HG02623 (cell line): Measurements from ENCODE around the gene UTS2R.
"Not testable (repeated sequence)": the region's sequence is repeated elsewhere in the genome, so short reads cannot be mapped to it uniquely, and the experiment has no call there.

Source experiments
- ATAC-seq: cut with Tn5 transposase; IDR thresholded peaks from one replicate; pipeline ENCODE4 v1.9.1; 2021; ENCODE audit warnings: moderate library complexity; ENCODE audit not compliant: unreplicated experiment

The UTS2R gene

DNA sequence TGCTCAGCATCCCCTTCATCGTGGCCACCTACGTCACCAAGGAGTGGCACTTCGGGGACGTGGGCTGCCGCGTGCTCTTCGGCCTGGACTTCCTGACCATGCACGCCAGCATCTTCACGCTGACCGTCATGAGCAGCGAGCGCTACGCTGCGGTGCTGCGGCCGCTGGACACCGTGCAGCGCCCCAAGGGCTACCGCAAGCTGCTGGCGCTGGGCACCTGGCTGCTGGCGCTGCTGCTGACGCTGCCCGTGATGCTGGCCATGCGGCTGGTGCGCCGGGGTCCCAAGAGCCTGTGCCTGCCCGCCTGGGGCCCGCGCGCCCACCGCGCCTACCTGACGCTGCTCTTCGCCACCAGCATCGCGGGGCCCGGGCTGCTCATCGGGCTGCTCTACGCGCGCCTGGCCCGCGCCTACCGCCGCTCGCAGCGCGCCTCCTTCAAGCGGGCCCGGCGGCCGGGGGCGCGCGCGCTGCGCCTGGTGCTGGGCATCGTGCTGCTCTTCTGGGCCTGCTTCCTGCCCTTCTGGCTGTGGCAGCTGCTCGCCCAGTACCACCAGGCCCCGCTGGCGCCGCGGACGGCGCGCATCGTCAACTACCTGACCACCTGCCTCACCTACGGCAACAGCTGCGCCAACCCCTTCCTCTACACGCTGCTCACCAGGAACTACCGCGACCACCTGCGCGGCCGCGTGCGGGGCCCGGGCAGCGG, 3.2 kb downstream of the UTS2R start:
- ATAC-seq = no peak

DNA sequence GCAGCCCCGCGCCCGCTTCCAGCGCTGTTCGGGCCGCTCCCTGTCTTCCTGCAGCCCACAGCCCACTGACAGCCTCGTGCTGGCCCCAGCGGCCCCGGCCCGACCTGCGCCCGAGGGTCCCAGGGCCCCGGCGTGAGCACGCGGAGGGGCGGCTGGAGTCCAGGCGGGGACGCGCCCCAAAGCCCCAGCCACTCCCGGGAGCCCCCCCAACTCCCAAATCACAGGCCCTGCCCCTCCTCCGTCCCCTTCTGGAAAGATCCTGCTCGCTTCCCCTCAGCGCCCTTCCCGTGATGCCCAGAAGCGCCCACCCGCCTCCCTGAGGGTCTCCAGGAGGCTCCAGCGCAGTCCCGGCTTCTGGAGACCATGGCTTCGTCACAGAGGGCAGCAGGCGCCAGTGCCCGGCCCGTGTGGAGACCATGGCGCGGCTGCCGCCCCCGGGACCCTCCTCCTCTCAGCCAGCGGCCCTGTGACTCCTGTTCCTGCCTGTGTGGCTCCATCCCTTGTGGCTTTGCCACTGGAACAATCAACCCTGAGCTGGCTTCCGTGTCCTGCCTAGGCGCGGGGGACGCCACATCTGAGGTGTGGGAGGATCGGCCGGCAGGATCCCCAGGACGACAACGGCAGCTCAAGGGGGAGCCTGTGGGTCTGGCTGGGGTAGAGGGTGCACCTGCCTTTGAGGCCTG, 3.9 kb downstream of the UTS2R start:
- ATAC-seq = no peak

DNA sequence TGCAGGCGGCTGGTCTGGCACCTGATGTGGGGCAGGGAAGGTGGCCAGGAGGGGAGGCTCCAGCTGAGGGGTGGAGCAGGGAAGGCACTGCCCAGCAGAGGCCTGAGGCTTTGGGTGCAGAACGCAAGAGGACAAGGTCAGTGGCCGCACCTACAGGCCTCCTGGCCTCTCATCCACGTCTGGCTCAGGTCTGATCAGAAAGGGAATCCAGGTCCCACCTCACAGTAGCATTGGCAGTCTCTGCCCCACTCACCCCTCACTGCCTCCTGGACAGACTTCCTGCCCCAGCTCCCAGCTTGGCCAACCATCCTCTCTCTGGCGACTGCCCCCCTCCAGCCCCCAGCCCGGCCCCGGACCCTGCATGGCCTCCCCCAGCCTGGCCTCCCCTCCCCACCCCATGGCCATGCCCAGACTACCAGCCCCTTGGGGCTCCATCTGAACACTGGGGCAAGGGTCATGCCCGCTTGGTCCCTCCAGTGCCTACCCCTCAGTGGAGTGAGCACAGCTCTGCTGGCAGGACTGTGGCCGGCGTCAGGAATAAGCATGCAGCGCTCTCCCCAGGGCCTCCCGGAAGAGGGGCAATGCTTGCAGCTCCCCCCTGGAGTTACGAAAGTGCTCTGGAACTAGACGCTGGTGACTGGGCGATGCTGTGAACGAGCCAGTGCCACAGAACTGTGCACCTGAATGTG, 4.6 kb downstream of the UTS2R start:
- ATAC-seq = no peak

DNA sequence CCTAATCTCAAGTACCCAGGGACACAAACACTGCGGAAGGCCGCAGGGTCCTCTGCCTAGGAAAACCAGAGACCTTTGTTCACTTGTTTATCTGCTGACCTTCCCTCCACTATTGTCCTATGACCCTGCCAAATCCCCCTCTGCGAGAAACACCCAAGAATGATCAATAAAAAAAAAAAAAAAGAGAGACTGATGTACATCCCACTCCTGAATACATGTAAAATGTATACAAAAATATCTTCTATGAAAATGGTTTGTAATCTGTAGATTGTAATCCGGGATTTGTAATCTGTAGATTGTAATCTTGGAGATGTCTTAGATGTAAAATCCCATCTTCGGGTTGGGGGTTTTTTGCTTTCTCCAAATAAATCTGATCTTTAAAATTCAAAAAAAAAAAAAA, 5.7 kb downstream of the UTS2R start:
- ATAC-seq = not testable (repeated sequence)

DNA sequence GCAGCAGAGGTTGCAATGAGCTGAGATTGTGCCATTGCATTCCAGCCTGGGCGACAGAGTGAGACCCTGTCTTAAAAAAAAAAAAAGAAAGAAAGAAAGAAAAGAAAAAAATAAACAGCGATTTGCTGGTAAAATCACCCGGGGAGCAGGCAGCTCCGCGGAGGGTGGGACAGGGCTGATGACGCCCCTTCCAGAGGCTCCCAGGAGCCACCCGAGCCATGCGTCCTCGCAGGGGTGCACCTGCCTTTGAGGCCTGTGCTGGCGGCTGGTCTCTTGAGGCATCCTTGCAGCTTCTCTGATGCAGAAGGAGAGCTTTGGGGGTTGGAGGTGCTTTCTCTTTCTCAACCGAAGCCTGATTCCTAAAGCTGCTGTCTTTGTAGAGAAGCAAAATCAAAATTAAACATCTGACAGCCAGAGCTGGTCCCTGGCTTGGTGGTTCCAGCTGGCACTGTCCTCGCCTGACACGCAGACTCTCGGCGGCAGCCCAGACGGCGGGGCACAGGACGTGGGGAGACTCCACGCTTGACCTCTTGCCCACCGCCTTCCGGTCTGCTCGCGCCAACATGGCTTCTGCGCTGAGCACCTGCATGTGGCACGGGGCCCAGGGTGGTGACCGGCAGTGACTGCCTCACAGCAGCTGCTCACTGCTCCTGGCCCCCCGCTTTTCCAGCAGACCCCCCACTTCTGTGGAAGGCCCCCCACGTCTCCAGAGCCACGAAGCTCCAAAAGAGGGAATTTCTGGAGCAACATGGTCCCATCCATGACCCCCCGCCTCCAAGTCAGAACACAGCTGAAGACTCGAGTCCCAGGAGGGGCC, 6.6 kb downstream of the UTS2R start:
- ATAC-seq = no peak

DNA sequence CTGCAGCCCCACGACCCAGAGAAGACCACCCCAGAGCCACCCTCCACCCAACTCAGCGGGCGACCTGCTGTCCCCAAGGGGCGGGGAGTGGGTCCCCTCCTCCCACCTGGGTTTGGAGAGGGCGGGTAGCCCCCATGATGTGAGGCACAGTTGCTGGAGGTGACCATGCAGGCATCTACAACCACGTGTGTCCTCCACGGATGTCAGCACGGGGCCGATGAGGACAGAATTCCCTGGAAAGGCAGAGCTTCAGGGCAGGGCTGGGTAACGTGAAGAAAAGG, 7.1 kb downstream of the UTS2R start:
- ATAC-seq = no peak

DNA sequence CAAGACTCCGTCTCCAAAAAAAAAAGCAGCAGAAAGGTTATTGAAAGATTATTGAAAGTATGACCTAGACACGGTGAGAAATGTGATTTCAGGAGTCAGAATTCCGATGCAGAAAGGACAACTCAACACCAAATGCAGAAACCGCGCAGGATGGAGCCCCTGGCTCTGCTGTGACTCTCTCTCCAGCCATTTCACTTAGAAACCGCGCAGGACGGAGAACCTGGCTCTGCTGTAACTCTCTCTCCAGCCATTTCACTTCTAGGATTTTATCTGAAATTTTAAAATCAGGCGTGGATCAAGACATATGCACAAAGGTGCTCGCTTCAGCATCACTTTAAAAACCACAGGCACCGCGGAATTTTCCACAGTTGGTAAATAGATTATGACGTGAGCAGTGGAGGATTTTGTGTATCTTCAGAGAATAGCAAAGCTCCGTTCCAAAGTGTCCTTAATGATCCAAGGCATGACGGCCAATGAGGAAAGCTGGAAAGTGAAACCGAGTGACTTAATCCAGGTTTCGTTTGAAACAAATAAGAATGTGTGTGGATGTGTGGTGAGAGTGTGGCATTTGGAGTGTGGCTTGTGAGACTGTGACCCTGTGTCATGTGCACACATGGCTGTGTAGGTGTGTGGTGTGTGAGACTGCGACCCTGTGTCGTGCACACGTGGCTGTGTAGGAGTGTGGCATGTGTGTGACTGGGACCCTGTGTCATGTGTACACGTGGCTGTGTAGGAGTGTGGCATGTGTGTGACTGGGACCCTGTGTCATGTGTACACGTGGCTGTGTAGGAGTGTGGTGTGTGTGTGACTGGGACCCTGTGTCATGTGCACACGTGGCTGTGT, 9.5 kb downstream of the UTS2R start:
- no peak for ATAC-seq

DNA sequence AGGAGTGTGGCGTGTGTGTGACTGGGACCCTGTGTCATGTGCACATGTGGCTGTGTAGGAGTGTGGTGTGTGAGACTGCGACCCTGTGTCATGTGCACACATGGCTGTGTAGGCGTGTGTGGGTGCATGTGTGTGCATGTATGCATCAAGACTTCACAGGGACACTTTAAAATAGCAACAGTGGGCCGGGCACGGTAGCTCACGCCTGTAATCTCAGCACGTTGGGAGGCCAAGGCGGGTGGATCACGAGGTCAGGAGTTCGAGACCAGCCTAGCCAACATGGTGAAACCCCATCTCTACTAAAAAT, 10.1 kb downstream of the UTS2R start:
- ATAC-seq = not testable (repeated sequence)

DNA sequence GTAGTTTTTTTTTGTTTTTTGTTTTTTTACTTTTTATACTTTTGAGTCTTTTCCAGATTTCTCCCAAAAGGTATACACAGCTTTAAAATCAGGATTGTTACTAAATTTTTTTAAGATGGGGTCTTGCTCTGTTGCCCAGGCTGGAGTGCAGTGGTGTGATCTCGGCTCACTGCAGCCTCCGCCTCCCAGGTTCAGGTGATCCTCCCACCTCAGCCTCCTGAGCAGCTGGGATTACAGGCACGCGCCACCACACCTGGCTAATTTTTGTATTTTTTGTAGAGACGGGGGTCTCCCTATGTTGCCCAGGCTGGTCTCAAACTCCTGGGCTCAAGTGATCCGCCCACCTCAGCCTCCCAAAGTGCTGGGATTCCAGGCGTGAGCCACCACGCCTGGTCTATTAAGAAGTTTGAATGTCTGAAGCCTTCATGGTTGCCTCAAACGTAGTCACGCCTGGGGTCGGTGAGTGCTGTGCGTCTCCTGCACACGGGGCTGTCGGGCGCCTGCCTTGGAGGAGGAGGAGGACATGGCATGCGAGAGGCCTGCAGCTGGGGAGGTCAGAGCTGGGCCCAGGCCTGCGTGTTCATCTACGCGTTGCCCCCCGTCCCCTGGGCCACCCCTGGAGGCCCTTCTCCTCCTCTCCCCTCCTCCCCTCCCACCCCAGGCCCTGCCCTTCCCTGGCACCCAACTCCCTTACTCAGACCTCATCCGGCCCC, 10.8 kb downstream of the UTS2R start:
- not testable (repeated sequence) for ATAC-seq

DNA sequence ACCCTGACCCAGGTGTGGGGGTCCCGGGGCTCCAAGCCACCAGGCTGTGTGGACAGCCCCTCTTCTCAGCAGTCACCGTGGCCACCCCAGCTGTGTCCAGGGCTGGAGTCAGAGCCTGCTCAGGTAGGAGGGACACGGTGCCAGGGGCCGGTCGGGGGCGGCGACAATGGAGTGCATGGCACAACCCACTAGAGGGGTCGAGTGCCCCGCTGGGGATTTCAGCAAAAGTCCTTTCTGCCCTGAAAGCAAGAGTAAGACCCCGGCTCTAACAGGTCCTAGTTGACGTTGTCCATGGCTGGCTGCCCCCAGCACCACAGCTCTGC, 11.3 kb downstream of the UTS2R start:
- no peak for ATAC-seq

DNA sequence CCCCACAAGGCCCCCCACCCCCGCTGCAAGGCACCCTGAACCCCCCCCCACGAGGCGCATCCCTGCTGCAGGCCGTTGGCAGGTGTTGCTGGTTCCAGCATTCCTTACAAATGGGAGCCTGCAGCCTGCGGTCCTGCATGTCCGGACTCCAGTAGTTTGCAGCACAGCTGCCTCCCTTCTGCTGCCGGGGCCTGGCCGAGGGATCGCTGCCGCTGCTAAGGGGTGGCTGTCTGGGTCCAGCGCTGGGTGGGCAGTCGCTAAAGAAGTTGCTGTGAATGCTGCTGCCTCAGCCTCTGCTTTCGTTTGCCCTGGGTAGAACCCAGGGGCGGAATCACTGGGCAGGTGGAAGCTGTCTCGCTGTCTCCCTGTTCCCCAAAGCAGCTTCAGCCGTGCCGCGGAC, 11.8 kb downstream of the UTS2R start:
- ATAC-seq = no peak

DNA sequence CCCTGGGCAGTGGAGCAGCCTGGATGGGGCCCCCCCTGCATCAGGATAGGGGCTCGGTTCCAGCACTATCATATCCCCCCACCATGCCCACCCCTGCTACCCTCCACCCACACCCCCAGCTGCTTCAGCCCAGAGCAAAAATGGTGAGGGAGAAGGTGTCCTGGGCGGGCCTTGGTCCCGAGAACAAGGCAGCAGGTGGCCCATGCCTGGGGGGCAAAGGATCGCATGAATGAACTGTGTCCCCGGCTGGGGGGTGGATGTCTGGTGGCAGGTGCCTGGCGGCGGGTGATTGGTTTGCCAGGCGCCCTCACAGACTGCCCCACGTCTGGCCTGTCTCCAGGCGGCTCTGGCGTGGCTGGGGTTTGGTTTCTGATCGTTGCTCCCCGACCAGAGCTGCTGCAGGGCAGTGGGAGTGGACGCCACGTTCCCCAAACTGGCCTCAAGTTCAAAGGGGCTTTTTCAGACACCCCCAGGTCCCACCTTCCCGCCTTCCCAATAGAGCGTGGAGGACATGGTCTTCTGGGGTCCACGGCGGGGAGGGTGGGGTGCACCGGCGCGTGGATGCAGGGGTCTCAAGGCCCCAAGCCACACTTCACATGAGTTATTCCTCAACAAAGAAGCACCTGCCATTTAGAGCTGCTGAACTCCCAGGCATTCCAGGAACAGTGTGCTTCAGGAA, 12.6 kb downstream of the UTS2R start:
- ATAC-seq = no peak

DNA sequence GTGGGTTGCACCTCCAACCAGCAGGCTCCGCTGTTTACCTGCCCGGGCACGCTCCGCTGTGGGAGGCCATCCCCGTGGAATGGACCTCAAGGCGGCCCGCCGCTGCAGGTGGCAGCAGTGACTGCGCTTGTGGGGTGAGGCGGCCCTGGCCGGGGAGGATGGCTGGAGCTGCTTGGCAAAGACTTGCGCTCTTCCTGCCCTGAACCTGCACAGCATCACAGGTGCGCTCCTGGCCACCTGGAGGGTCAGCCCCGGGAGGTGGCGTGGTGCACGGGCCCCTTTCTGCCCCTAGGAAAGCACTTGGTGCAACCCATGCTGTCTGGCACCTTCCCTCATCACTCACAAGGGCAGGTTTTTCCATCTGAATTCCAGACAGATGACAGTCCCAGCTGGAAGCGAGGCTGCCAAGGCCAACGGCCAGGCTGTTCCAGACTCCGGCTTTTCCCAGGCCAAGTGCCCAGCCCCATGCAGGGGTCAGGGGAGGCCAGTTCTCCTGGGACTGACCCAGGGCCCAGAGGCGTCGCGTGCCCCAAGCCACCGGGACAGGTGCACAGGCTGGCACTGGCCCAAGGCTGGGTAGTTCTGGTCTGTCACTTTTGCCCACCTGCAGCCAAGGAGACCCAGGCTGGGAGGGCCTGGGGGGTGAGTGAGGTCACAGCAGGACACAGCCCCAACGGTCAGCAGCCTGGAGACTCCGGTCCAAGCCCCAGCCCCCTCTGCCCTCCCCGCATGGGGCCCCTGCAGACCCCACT, 13.3 kb downstream of the UTS2R start:
- ATAC-seq = no peak

DNA sequence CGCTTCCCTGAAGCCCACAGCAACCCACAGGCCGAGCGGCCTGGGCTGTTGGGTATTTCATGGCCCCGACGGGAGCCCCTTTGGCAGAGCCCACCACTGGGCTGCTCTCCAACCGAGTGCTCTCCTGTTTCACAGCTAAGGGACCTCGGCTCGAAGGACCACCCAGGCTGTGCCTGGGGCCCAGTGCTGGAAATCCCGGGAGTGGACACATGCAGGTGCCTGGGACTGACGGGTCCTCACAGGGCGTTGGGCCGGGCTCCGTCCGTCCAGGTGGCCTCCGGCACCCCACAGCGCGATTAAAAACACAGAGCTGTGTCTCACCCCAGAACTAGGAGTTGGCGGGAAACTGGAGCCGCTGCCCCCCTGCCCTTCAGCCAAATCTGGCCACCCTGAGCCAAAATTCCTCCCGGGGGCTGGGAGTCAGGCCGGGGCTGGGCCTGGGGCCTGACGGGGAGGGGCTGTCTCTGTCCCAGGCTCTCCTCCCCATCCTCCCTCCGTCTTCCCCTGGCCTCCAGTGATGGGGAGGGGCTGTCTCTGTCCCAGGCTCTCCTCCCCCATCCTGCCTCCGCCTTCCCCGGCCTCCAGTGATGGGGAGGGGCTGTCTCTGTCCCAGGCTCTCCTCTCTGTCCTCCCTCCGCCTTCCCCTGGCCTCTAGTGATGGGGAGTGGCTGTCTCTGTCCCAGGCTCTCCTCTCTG, 14.1 kb downstream of the UTS2R start:
- ATAC-seq = no peak

DNA sequence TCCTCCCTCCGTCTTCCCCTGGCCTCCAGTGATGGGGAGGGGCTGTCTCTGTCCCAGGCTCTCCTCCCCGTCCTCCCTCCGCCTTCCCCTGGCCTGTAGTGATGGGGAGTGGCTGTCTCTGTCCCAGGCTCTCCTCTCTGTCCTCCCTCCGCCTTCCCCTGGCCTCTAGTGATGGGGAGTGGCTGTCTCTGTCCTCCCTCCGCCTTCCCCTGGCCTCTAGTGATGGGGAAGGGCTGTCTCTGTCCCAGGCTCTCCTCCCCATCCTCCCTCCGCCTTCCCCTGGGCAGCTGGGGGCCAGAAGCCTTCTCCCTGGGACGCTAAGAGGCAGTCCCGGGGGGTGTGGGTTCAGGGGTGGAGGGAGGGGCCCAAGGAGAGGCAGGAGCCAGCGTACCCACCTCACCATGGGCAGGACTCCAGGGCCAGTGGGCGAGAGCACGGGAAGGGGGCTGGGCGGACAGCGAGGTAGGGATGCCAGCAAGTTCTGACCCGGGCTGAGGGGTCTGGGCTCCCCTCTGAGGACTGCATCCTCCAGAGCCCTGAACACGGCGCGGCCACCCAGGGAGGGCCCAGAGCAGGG, 14.8 kb downstream of the UTS2R start:
- no peak for ATAC-seq

DNA sequence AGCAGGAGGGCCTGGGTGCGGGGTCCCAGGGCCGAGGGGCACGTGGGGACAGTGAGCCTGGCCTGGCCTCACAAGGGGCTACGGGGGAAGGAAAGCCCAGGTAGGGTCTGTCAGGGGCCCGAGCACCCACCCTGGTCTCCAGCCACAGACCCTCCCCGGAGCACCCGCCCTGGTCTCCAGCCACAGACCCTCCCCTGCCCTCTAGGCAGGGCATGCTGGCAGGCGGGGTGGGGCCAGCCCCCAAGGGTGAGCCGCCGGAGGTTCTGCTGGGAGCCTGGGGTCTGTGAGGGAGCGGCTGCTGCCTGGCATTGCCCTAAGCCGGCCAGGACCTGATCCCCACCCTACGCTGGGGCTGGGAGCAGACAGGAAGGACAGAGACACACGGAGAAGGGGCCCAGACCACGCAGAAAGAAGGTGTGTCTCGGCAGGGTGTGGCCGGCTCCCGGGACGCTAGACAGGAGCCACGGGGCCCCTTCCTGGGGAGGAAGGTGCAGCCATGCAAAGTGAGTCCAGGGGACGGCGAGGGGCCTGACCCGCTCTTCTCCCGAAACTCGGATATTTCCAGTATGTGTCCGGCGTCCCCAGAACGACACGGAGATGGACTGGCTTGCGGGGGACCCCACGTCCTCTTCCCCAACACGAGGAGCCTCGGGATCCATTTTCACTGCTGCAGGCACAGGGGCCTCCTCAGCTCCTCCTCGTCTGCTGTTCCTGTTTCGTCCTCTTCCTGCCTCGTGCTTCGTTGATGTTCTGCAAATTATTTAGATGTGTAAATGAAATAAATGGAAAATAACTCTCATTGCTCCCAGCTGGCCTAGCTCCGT, 15.5 kb downstream of the UTS2R start:
- ATAC-seq = no peak

DNA sequence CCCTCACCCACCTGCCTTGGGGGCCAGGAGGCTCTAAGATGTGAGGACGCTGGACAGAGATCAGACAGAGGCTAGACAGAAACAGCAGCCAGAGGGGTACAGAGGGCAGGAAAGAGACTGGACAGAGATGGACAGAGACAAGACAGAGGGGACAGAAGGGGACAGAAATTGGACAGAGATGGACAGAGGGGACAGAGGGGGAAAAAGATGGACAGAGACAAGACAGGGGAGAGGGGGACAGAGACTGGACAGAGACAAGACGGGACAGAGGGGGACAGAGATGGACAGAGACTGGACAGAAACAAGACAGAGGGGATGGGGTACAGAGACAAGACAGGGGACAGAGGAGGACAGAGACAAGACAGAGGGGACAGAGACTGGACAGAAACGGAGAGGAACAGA, 16.1 kb downstream of the UTS2R start:
- no peak for ATAC-seq
